ENCODE data around the gene SLIT3.

Gene SLIT3

DNA sequence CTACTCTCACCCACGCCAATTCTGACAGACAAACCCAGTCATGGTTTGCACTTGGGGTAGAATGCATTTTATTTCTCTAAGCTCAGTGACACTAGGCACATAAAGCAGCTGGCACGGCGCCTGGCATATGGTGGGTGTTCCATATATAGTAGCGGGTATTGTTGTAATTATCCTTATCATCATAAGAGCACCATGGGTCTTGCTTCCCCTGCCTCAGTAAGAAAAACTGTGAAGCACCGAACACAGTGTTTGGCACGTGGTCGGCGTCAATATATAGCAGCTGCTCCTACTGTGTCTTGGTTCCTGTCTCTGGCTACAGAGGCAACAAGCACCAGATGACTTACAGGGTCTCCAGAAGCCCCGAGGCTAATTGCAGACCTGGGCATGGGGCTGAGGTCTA is 527.7 kb downstream of the SLIT3 start:
- H3K27ac ChIP-seq (ENCODE audit: low read length): no peak overlapping the region
- no peak overlapping the region for H3K4me3 ChIP-seq (ENCODE audit: low read depth in 1 of 2, low read length in 2 of 2)
- H3K4me2 ChIP-seq (ENCODE audit: insufficient read depth, low read length): no peak overlapping the region
- no peaks in the 10 kb centered on the region for H3K9me3 ChIP-seq (ENCODE audit: insufficient read depth, low read length, severe bottlenecking)
- ATAC-seq (ENCODE audit: insufficient read depth, low read depth) (no peak), DNase-seq (no peak)
- H4K20me1 ChIP-seq (ENCODE audit: insufficient read depth, low read length): no peaks in the 10 kb centered on the region
- H3K27me3 ChIP-seq (ENCODE audit: insufficient read depth, low read length, poor library complexity): no peaks in the 10 kb centered on the region
- H3K79me2 ChIP-seq (ENCODE audit: insufficient read depth, low read length): no peaks in the 10 kb centered on the region
- TF ChIP-seq, protein P1, sequence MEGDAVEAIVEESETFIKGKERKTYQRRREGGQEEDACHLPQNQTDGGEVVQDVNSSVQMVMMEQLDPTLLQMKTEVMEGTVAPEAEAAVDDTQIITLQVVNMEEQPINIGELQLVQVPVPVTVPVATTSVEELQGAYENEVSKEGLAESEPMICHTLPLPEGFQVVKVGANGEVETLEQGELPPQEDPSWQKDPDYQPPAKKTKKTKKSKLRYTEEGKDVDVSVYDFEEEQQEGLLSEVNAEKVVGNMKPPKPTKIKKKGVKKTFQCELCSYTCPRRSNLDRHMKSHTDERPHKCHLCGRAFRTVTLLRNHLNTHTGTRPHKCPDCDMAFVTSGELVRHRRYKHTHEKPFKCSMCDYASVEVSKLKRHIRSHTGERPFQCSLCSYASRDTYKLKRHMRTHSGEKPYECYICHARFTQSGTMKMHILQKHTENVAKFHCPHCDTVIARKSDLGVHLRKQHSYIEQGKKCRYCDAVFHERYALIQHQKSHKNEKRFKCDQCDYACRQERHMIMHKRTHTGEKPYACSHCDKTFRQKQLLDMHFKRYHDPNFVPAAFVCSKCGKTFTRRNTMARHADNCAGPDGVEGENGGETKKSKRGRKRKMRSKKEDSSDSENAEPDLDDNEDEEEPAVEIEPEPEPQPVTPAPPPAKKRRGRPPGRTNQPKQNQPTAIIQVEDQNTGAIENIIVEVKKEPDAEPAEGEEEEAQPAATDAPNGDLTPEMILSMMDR (IDR thresholded peaks at IDR 0.05; ENCODE audit: borderline replicate concordance, extremely low read depth, low read length, poor library complexity, severe bottlenecking): no peak
- no peaks in the 10 kb centered on the region for H3K4me1 ChIP-seq (ENCODE audit: insufficient read depth, low read length)
- no peak overlapping the region for H2AFZ ChIP-seq (ENCODE audit: low read depth, low read length)
- no peak overlapping the region for H3K9ac ChIP-seq (ENCODE audit: low read depth, low read length)
- no peaks in the 10 kb centered on the region for H3K36me3 ChIP-seq (ENCODE audit: insufficient read depth, low read length)

DNA sequence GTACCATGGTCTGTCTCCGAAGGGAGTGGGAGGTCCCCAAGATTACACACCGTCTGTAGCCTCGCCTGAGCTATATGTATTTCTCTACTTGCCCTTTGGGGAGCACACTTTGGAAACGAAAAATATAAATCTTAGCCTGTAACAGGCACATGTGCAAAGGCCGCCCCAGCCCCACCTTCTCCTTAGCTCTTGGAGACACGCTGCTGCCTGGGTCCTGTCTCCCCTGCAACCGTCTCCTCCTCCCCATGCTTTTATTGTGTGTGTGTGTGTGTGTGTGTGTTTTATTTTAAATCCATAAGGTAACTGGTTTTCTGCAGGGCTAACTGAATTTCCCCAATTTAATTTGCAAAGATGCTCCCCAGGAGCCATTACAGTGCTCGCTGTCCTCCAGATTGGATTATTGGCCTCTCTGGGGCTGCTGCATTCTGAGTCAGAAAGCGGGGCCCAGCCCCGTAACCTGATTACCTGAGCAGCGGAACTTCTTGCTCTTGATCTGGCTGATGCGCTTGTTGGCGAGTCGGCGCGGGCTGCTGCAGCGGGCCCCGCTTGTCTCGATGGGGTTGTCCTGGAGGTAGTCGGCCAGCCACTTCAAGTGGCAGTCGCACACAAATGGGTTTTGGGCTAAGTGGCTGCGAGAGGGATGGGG is 528.5 kb downstream of the SLIT3 start:
- Histone ChIP-seq H3K4me2 (ENCODE audit: insufficient read depth, low read length) (no peak overlapping the region), H3K79me2 (ENCODE audit: insufficient read depth, low read length) (no peaks in the 10 kb centered on the region), H3K4me3 (ENCODE audit: low read depth in 1 of 2, low read length in 2 of 2) (no peak overlapping the region), H3K36me3 (ENCODE audit: insufficient read depth, low read length) (no peaks in the 10 kb centered on the region), H3K9me3 (ENCODE audit: insufficient read depth, low read length, severe bottlenecking) (peaks cover 2% of the 10 kb centered on the region), H4K20me1 (ENCODE audit: insufficient read depth, low read length) (no peaks in the 10 kb centered on the region), H3K9ac (ENCODE audit: low read depth, low read length) (no peak overlapping the region), H3K27me3 (ENCODE audit: insufficient read depth, low read length, poor library complexity) (no peaks in the 10 kb centered on the region), H2AFZ (ENCODE audit: low read depth, low read length) (no peak overlapping the region), H3K27ac (ENCODE audit: low read length) (no peak overlapping the region), H3K4me1 (ENCODE audit: insufficient read depth, low read length) (no peaks in the 10 kb centered on the region)
- DNase-seq: no peak
- ATAC-seq (ENCODE audit: insufficient read depth, low read depth): no peak
- TF ChIP-seq, protein P1 (IDR thresholded peaks at IDR 0.05; ENCODE audit: borderline replicate concordance, extremely low read depth, low read length, poor library complexity, severe bottlenecking): no peak
- no peak for TF ChIP-seq EZH2 (IDR thresholded peaks at IDR 0.05; ENCODE audit: borderline replicate concordance, low read depth, low read length, severe bottlenecking)

DNA sequence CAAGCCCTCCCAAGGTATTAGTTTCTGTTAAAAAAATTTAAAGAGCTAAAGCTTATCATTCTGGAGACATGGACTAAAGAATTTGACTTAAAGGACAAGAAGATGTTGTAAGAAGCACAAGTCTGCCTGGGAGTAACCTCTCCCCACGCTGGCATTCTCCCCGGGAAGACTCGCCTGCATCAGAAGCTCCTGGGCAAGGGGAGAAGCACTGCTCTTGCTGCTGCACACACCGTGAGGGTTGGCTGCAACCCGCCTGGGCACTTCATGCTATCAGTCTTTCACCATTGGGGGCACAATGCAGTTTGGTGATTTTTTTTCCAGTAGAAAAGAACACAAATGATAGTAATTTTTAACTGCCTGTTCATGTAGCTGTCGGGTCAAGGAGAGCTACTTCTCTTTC is 529.3 kb downstream of the SLIT3 start:
- H3K4me3 ChIP-seq (ENCODE audit: low read depth in 1 of 2, low read length in 2 of 2): no peak overlapping the region
- no peak overlapping the region for H3K9ac ChIP-seq (ENCODE audit: low read depth, low read length)
- ATAC-seq (ENCODE audit: insufficient read depth, low read depth) (no peak), DNase-seq (no peak)
- H2AFZ ChIP-seq (ENCODE audit: low read depth, low read length): no peak overlapping the region
- H3K79me2 ChIP-seq (ENCODE audit: insufficient read depth, low read length): no peaks in the 10 kb centered on the region
- no peaks in the 10 kb centered on the region for H4K20me1 ChIP-seq (ENCODE audit: insufficient read depth, low read length)
- H3K27ac ChIP-seq (ENCODE audit: low read length): no peak overlapping the region
- H3K27me3 ChIP-seq (ENCODE audit: insufficient read depth, low read length, poor library complexity): no peaks in the 10 kb centered on the region
- H3K9me3 ChIP-seq (ENCODE audit: insufficient read depth, low read length, severe bottlenecking): peaks cover 2% of the 10 kb centered on the region
- H3K36me3 ChIP-seq (ENCODE audit: insufficient read depth, low read length): no peaks in the 10 kb centered on the region
- TF ChIP-seq, protein P1 (IDR thresholded peaks at IDR 0.05; ENCODE audit: borderline replicate concordance, extremely low read depth, low read length, poor library complexity, severe bottlenecking): no peak
- no peak for TF ChIP-seq EZH2 (IDR thresholded peaks at IDR 0.05; ENCODE audit: borderline replicate concordance, low read depth, low read length, severe bottlenecking)
- H3K4me2 ChIP-seq (ENCODE audit: insufficient read depth, low read length): no peak overlapping the region
- no peaks in the 10 kb centered on the region for H3K4me1 ChIP-seq (ENCODE audit: insufficient read depth, low read length)

DNA sequence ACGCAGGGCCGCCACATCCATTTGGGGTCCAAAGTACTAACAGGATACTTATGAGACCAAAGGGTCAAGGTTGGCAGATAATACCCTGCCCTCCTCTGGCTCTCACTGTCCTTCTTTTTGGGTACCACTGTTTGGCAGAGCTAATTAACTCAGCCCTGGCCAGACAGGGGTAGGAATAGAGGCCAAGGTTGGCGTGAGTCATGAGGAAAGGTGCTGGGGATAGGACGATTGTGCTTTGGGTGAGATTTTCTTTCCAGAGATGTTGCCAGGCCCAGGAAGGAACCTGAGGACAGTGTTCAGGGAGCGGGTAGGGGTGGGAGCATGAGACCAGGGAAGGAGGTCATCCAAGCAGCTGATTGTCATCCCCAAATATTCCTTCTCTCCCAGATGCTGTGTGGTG is 529.9 kb downstream of the SLIT3 start:
- no peak for ATAC-seq (ENCODE audit: insufficient read depth, low read depth)
- H3K79me2 ChIP-seq (ENCODE audit: insufficient read depth, low read length): no peaks in the 10 kb centered on the region
- no peak for DNase-seq
- peaks cover 2% of the 10 kb centered on the region for H3K9me3 ChIP-seq (ENCODE audit: insufficient read depth, low read length, severe bottlenecking)
- H3K36me3 ChIP-seq (ENCODE audit: insufficient read depth, low read length): no peaks in the 10 kb centered on the region
- TF ChIP-seq, protein P1 (IDR thresholded peaks at IDR 0.05; ENCODE audit: borderline replicate concordance, extremely low read depth, low read length, poor library complexity, severe bottlenecking): no peak
- TF ChIP-seq EZH2 (IDR thresholded peaks at IDR 0.05; ENCODE audit: borderline replicate concordance, low read depth, low read length, severe bottlenecking): no peak
- no peak overlapping the region for H3K9ac ChIP-seq (ENCODE audit: low read depth, low read length)
- no peaks in the 10 kb centered on the region for H3K4me1 ChIP-seq (ENCODE audit: insufficient read depth, low read length)
- H3K27me3 ChIP-seq (ENCODE audit: insufficient read depth, low read length, poor library complexity): no peaks in the 10 kb centered on the region
- H3K4me2 ChIP-seq (ENCODE audit: insufficient read depth, low read length): no peak overlapping the region
- no peak overlapping the region for H3K4me3 ChIP-seq (ENCODE audit: low read depth in 1 of 2, low read length in 2 of 2)
- no peaks in the 10 kb centered on the region for H4K20me1 ChIP-seq (ENCODE audit: insufficient read depth, low read length)
- H3K27ac ChIP-seq (ENCODE audit: low read length): no peak overlapping the region
- H2AFZ ChIP-seq (ENCODE audit: low read depth, low read length): no peak overlapping the region

Measured in DND-41 (cell line).